CD4-positive, alpha-beta memory T cell (primary cell): ENCODE data around the gene COA1. TPM values are rescaled to one million over a fixed set of nuclear protein-coding genes. Genes with fewer than 3 reads are reported as not detected.
"Not testable (repeated sequence)": the region's sequence is repeated elsewhere in the genome, so short reads cannot be mapped to it uniquely, and the experiment has no call there.

Source experiments
- CTCF ChIA-PET: fragments of 350-600 bp; sonication (Branson Sonifier 250); formaldehyde crosslinking; loops from one replicate; lab custom pipeline; 2021; ENCODE audit warnings: inconsistent platforms; ENCODE audit not compliant: partially characterized antibody; lab: Charles Lee
- POLR2A ChIA-PET: fragments of 350-600 bp; sonication (Branson Sonifier 250); formaldehyde crosslinking; loops from one replicate; lab custom pipeline; 2021; ENCODE audit not compliant: partially characterized antibody; lab: Charles Lee
- DNase-seq, 5 donors: peaks; one replicate each; pipeline versions ENCODE4 v3.0.0 to v3.0.0-alpha.2; 2020 to 2022; ENCODE audit warnings: mixed read lengths in 1 of 5
- H3K27ac ChIP-seq: one replicate; pipeline ENCODE4 v1.7.0; 2013; ENCODE audit warnings: low read depth, low read length
- H3K27me3 ChIP-seq: 2 replicates; pipeline ENCODE4 v1.7.0; 2013; ENCODE audit warnings: mild to moderate bottlenecking, low read length, moderate library complexity; ENCODE audit not compliant: insufficient read depth
- H3K36me3 ChIP-seq: 2 replicates; pipeline ENCODE4 v1.7.0; 2013; ENCODE audit warnings: mild to moderate bottlenecking, low read length, moderate library complexity; ENCODE audit not compliant: insufficient read depth
- H3K4me1 ChIP-seq: 2 replicates; pipeline ENCODE4 v1.7.0; 2013; ENCODE audit warnings: mild to moderate bottlenecking, low read length, moderate library complexity; ENCODE audit not compliant: insufficient read depth
- H3K4me3 ChIP-seq, 2 donors: one replicate each; pipeline ENCODE4 v1.7.0; 2013; ENCODE audit warnings: low read length in 2 of 2, mild to moderate bottlenecking in 1 of 2
- H3K9me3 ChIP-seq, 2 donors: one replicate each; pipeline ENCODE4 v1.7.0; 2013; ENCODE audit warnings: low read length in 2 of 2, control low read depth in 1 of 2; ENCODE audit not compliant: control insufficient read depth in 1 of 2
- H3K27ac Mint-ChIP-seq, 7 donors: one replicate each; pipeline ENCODE4 v1.8.0; 2020 to 2021; ENCODE audit warnings: mixed read lengths in 7 of 7, mild to moderate bottlenecking in 6 of 7, inconsistent platforms in 3 of 7, moderate library complexity in 3 of 7
- H3K27me3 Mint-ChIP-seq, 2 donors: one replicate each; pipeline ENCODE4 v1.8.0; 2020 to 2021; ENCODE audit warnings: mixed read lengths in 2 of 2
- H3K36me3 Mint-ChIP-seq, 2 donors: one replicate each; pipeline ENCODE4 v1.8.0; 2020 to 2021; ENCODE audit warnings: mixed read lengths in 2 of 2, inconsistent platforms in 1 of 2, mild to moderate bottlenecking in 1 of 2
- H3K4me1 Mint-ChIP-seq, 4 donors: one replicate each; pipeline ENCODE4 v1.8.0; 2020 to 2021; ENCODE audit warnings: mixed read lengths in 4 of 4, mild to moderate bottlenecking in 1 of 4
- H3K4me3 Mint-ChIP-seq, 8 donors: one replicate each; pipeline ENCODE4 v1.8.0; 2020 to 2021; ENCODE audit warnings: mixed read lengths in 8 of 8, mild to moderate bottlenecking in 7 of 8, moderate library complexity in 6 of 8, inconsistent platforms in 3 of 8
- H3K9me3 Mint-ChIP-seq, 8 donors: one replicate each; pipeline ENCODE4 v1.8.0; 2020 to 2021; ENCODE audit warnings: mixed read lengths in 8 of 8, mild to moderate bottlenecking in 5 of 8, inconsistent platforms in 3 of 8, moderate library complexity in 1 of 8
- intact Hi-C: fragments of 100-400 bp; cut with micrococcal nuclease; formaldehyde crosslinking; loops from one replicate; pipeline ENCODE4 v1.15.1; 2023
- polyA plus RNA-seq, 2 donors: library from polyadenylated mRNA; unstranded; fragments of 300-500 nt; fragmentation: Illumina TruSeq; gene quantifications; one replicate each; pipeline ENCODE4 v1.2.3, GENCODE V29; 2021
- total RNA-seq, 2 experiments: library from RNA; stranded (reverse); gene quantifications; one replicate each; pipeline ENCODE4 v1.2.3, GENCODE V29; 2021

COA1 gene
- total and polyA plus RNA-seq, 4 experiments from 2014 or later, result 43.7 to 56.4 (median 52.6) TPM

- Mint-ChIP-seq H3K4me3 (peak overlapping the region in 1 of 8 donors; percentile 16), H3K27me3 (no peaks in the 10 kb centered on the region), H3K4me1 (peaks cover 46 to 71% (median 59%) of the 10 kb centered on the region in 4 donors), H3K9me3 (peaks cover 0 to 2% (median 0%) of the 10 kb centered on the region in 8 donors), H3K36me3 (peaks cover 54 to 73% of the 10 kb centered on the region in 2 donors), H3K27ac (peak overlapping the region; percentile 17 to 91 (median 79))
- DNase-seq, result no peak
- ChIA-PET CTCF (interaction anchor here (1.9 to 2.2 kb wide), 3 partner anchors 11 to 91 kb away, joined by 6 to 11 read pairs (median 8); partner anchors contain the start of gene STK17A), POLR2A (interaction anchor here (1.1 to 2.3 kb wide), 4 partner anchors 10 to 22 kb away, joined by 3 to 5 read pairs (median 4); no protein-coding TSS in a partner anchor)
- H3K4me1 ChIP-seq, result peaks cover 87% of the 10 kb centered on the region
- no peaks in the 10 kb centered on the region for H3K27me3 ChIP-seq
- no peak overlapping the region for H3K27ac ChIP-seq
- H3K36me3 ChIP-seq, result peaks cover 28% of the 10 kb centered on the region
- H3K4me3 ChIP-seq, result no peak overlapping the region
- H3K9me3 ChIP-seq, result no peaks in the 10 kb centered on the region
- intact Hi-C loops, result no loop called here
These were observed 120.2 kb downstream of the COA1 start for GRCh38 chr7:43609097-43609496.

- Histone ChIP-seq H3K4me3 (no peak overlapping the region), H3K27ac (no peak overlapping the region), H3K36me3 (peaks cover 25% of the 10 kb centered on the region), H3K9me3 (no peaks in the 10 kb centered on the region), H3K4me1 (peaks cover 95% of the 10 kb centered on the region), H3K27me3 (no peaks in the 10 kb centered on the region)
- intact Hi-C loops, result no loop called here
- Mint-ChIP-seq H3K36me3 (peaks cover 36 to 45% of the 10 kb centered on the region in 2 donors), H3K27ac (peak overlapping the region; percentile 21 to 92 (median 54)), H3K27me3 (no peaks in the 10 kb centered on the region), H3K9me3 (peaks cover 0 to 2% (median 0%) of the 10 kb centered on the region in 8 donors), H3K4me3 (peak overlapping the region in 4 of 8 donors; percentile 2 to 79 (median 28)), H3K4me1 (peaks cover 27 to 50% (median 43%) of the 10 kb centered on the region in 4 donors)
- ChIA-PET CTCF (interaction anchor here (0.7 to 3.2 kb wide), 5 partner anchors 13 to 94 kb away, joined by 3 to 23 read pairs (median 3); partner anchors contain the start of gene STK17A), POLR2A (interaction anchor here (1.3 to 2.6 kb wide), 5 partner anchors 11 to 45 kb away, joined by 3 to 18 read pairs (median 7); no protein-coding TSS in a partner anchor)
- no peak for DNase-seq
These were observed 125.1 kb downstream of the COA1 start for GRCh38 chr7:43604251-43604650.

GRCh38 chr7:43602256-43602655 lies 127.1 kb downstream of the COA1 start:
- Mint-ChIP-seq H3K4me3 (no peak overlapping the region), H3K27me3 (no peaks in the 10 kb centered on the region), H3K27ac (no peak overlapping the region), H3K9me3 (peaks cover 0 to 2% (median 0%) of the 10 kb centered on the region in 8 donors), H3K36me3 (peaks cover 33 to 44% of the 10 kb centered on the region in 2 donors), H3K4me1 (peaks cover 21 to 50% (median 34%) of the 10 kb centered on the region in 4 donors)
- H3K36me3 ChIP-seq, result peaks cover 14% of the 10 kb centered on the region
- peaks cover 80% of the 10 kb centered on the region for H3K4me1 ChIP-seq
- intact Hi-C loops, result no loop called here
- no peaks in the 10 kb centered on the region for H3K27me3 ChIP-seq
- H3K9me3 ChIP-seq, result no peaks in the 10 kb centered on the region
- CTCF ChIA-PET, result interaction anchor here (0.7 to 3.2 kb wide), 3 partner anchors 20 to 98 kb away, joined by 3 to 25 read pairs (median 8); partner anchors contain the start of gene STK17A
- no peak for DNase-seq
- no peak overlapping the region for H3K4me3 ChIP-seq
- H3K27ac ChIP-seq, result no peak overlapping the region
- POLR2A ChIA-PET, result interaction anchor here (1.0 to 2.8 kb wide), 5 partner anchors 10 to 46 kb away, joined by 3 to 16 read pairs (median 3); partner anchors contain the start of gene STK17A

GRCh38 chr7:43600056-43600455 lies 129.3 kb downstream of the COA1 start:
- peaks cover 76% of the 10 kb centered on the region for H3K4me1 ChIP-seq
- Mint-ChIP-seq H3K27ac (peak overlapping the region in 5 of 7 donors; percentile 8 to 88 (median 46)), H3K36me3 (peaks cover 41 to 46% of the 10 kb centered on the region in 2 donors), H3K4me1 (peaks cover 30 to 47% (median 36%) of the 10 kb centered on the region in 4 donors), H3K27me3 (no peaks in the 10 kb centered on the region), H3K4me3 (peak overlapping the region in 5 of 8 donors; percentile 17 to 50 (median 36)), H3K9me3 (peaks cover 0 to 2% (median 0%) of the 10 kb centered on the region in 8 donors)
- no peaks in the 10 kb centered on the region for H3K27me3 ChIP-seq
- POLR2A ChIA-PET, result interaction anchor here (1.2 kb wide), 1 partner anchor 34 kb away, joined by 3 read pairs; no protein-coding TSS in a partner anchor
- H3K4me3 ChIP-seq, result no peak overlapping the region
- H3K36me3 ChIP-seq, result peaks cover 14% of the 10 kb centered on the region
- CTCF ChIA-PET, result interaction anchor here (0.7 kb wide), 1 partner anchor 17 kb away, joined by 3 read pairs; the partner anchor contains the start of gene STK17A
- H3K27ac ChIP-seq, result no peak overlapping the region
- no peak for DNase-seq
- intact Hi-C loops, result loop anchor here (2.0 kb wide), 1 partner anchor 13 kb away; no protein-coding TSS in a partner anchor
- H3K9me3 ChIP-seq, result no peaks in the 10 kb centered on the region

- H3K36me3 ChIP-seq, H3K9me3 Mint-ChIP-seq, H3K27ac ChIP-seq, H3K27me3 ChIP-seq, intact Hi-C loops, H3K4me3 ChIP-seq, H3K9me3 ChIP-seq, H3K27me3 Mint-ChIP-seq, DNase-seq: not testable (repeated sequence)
- H3K4me1 Mint-ChIP-seq, result peaks cover 51 to 76% (median 61%) of the 10 kb centered on the region in 4 donors
- H3K36me3 Mint-ChIP-seq, result peaks cover 32 to 46% of the 10 kb centered on the region in 2 donors
- POLR2A ChIA-PET, result interaction anchor here (0.6 to 1.6 kb wide), 3 partner anchors 12 to 104 kb away, joined by 3 to 4 read pairs (median 3); no protein-coding TSS in a partner anchor
- CTCF ChIA-PET, result interaction anchor here (1.2 to 3.9 kb wide), 2 partner anchors 11 to 14 kb away, joined by 3 to 22 read pairs; partner anchors contain the start of gene STK17A
- peak overlapping the region in 2 of 7 donors; percentile 47 to 93 for H3K27ac Mint-ChIP-seq
- peaks cover 76% of the 10 kb centered on the region for H3K4me1 ChIP-seq
- peak overlapping the region in 1 of 8 donors; percentile 19 for H3K4me3 Mint-ChIP-seq
These were observed 132.9 kb downstream of the COA1 start for GRCh38 chr7:43596426-43596825.

GRCh38 chr7:43594020-43594419 lies 135.3 kb downstream of the COA1 start:
- intact Hi-C loops, result no loop called here
- H3K36me3 Mint-ChIP-seq, result peaks cover 20 to 41% of the 10 kb centered on the region in 2 donors
- Histone ChIP-seq H3K36me3 (no peaks in the 10 kb centered on the region), H3K4me1 (peaks cover 76% of the 10 kb centered on the region), H3K27ac (peak overlapping the region; percentile 30), H3K9me3 (no peaks in the 10 kb centered on the region), H3K4me3 (no peak overlapping the region), H3K27me3 (no peaks in the 10 kb centered on the region)
- H3K9me3 Mint-ChIP-seq, result peaks cover 0 to 2% (median 0%) of the 10 kb centered on the region in 8 donors
- peak overlapping the region; percentile 45 to 88 (median 78) for H3K4me3 Mint-ChIP-seq
- ChIA-PET CTCF (interaction anchor here (1.4 to 2.3 kb wide), 4 partner anchors 9 to 106 kb away, joined by 4 to 16 read pairs (median 8); partner anchors contain the start of gene STK17A), POLR2A (interaction anchor here (1.0 to 2.0 kb wide), 3 partner anchors 9 to 14 kb away, joined by 4 to 7 read pairs (median 5); partner anchors contain the start of gene STK17A)
- no peak for DNase-seq
- no peaks in the 10 kb centered on the region for H3K27me3 Mint-ChIP-seq
- H3K4me1 Mint-ChIP-seq, result peaks cover 55 to 88% (median 70%) of the 10 kb centered on the region in 4 donors
- H3K27ac Mint-ChIP-seq, result peak overlapping the region; percentile 25 to 93 (median 81)
